Activated T-cell treated with anti-CD3 and anti-CD28 coated beads, Interleukin-2, amount 50 U/mL, for 24 hours (primary cell): ENCODE measurements around the gene ACTL9.

Source experiments
- DNase-seq: peaks from one replicate; pipeline ENCODE4 v3.0.0-alpha.2; 2020
- H3K27ac Mint-ChIP-seq: 2 replicates; pipeline ENCODE4 v1.8.0; 2020; ENCODE audit warnings: mild to moderate bottlenecking, mixed read lengths
- H3K27me3 Mint-ChIP-seq: 2 replicates; pipeline ENCODE4 v1.8.0; 2020; ENCODE audit warnings: mixed read lengths
- H3K36me3 Mint-ChIP-seq: 2 replicates; pipeline ENCODE4 v1.8.0; 2020; ENCODE audit warnings: low read depth, mixed read lengths
- H3K4me1 Mint-ChIP-seq: 2 replicates; pipeline ENCODE4 v1.8.0; 2020; ENCODE audit warnings: low read depth, mixed read lengths
- H3K4me3 Mint-ChIP-seq: 2 replicates; pipeline ENCODE4 v1.8.0; 2020; ENCODE audit warnings: mild to moderate bottlenecking, moderate library complexity, mixed read lengths
- H3K9me3 Mint-ChIP-seq: 2 replicates; pipeline ENCODE4 v1.8.0; 2020; ENCODE audit warnings: mixed read lengths

Gene ACTL9

GRCh38 chr19:8675066-8675465 is 23.5 kb downstream of the ACTL9 start:
- no peak overlapping the region for H3K4me3 Mint-ChIP-seq
- no peaks in the 10 kb centered on the region for H3K36me3 Mint-ChIP-seq
- no peaks in the 10 kb centered on the region for H3K27me3 Mint-ChIP-seq
- peaks cover 3% of the 10 kb centered on the region for H3K9me3 Mint-ChIP-seq
- no peak for DNase-seq
- no peak overlapping the region for H3K27ac Mint-ChIP-seq
- H3K4me1 Mint-ChIP-seq = peaks cover 23% of the 10 kb centered on the region

- H3K4me1 Mint-ChIP-seq = peaks cover 26% of the 10 kb centered on the region
- no peak overlapping the region for H3K4me3 Mint-ChIP-seq
- DNase-seq = no peak
- H3K27me3 Mint-ChIP-seq = no peaks in the 10 kb centered on the region
- no peak overlapping the region for H3K27ac Mint-ChIP-seq
- H3K9me3 Mint-ChIP-seq = peaks cover 6% of the 10 kb centered on the region
- H3K36me3 Mint-ChIP-seq = no peaks in the 10 kb centered on the region
Observed at GRCh38 chr19:8673276-8673891, 25.2 kb downstream of the ACTL9 start.

GRCh38 chr19:8666814-8667405 is 31.7 kb downstream of the ACTL9 start:
- Mint-ChIP-seq H3K4me3 (no peak overlapping the region), H3K27me3 (no peaks in the 10 kb centered on the region), H3K4me1 (peaks cover 56% of the 10 kb centered on the region), H3K27ac (no peak overlapping the region), H3K36me3 (no peaks in the 10 kb centered on the region), H3K9me3 (peaks cover 5% of the 10 kb centered on the region)
- DNase-seq = no peak

GRCh38 chr19:8665468-8666213 is 33.0 kb downstream of the ACTL9 start:
- Mint-ChIP-seq H3K4me1 (peaks cover 47% of the 10 kb centered on the region), H3K9me3 (peaks cover 5% of the 10 kb centered on the region), H3K36me3 (no peaks in the 10 kb centered on the region), H3K4me3 (no peak overlapping the region), H3K27me3 (no peaks in the 10 kb centered on the region), H3K27ac (peak overlapping the region; percentile 73)
- DNase-seq = no peak

- Mint-ChIP-seq H3K36me3 (no peaks in the 10 kb centered on the region), H3K4me1 (peaks cover 47% of the 10 kb centered on the region), H3K27ac (no peak overlapping the region), H3K4me3 (no peak overlapping the region), H3K27me3 (no peaks in the 10 kb centered on the region), H3K9me3 (peaks cover 5% of the 10 kb centered on the region)
- no peak for DNase-seq
Observed at GRCh38 chr19:8664671-8665057, 33.9 kb downstream of the ACTL9 start.

GRCh38 chr19:8663920-8664670 is 34.5 kb downstream of the ACTL9 start:
- H3K9me3 Mint-ChIP-seq = peaks cover 5% of the 10 kb centered on the region
- H3K4me3 Mint-ChIP-seq = no peak overlapping the region
- H3K36me3 Mint-ChIP-seq = no peaks in the 10 kb centered on the region
- H3K4me1 Mint-ChIP-seq = peaks cover 47% of the 10 kb centered on the region
- peak; percentile 65 for DNase-seq
- peak overlapping the region; percentile 63 for H3K27ac Mint-ChIP-seq
- no peaks in the 10 kb centered on the region for H3K27me3 Mint-ChIP-seq

GRCh38 chr19:8662263-8662662 is 36.3 kb downstream of the ACTL9 start:
- Mint-ChIP-seq H3K4me3 (no peak overlapping the region), H3K27me3 (no peaks in the 10 kb centered on the region), H3K4me1 (peaks cover 40% of the 10 kb centered on the region), H3K36me3 (no peaks in the 10 kb centered on the region), H3K27ac (no peak overlapping the region), H3K9me3 (no peaks in the 10 kb centered on the region)
- DNase-seq = no peak

- no peak overlapping the region for H3K27ac Mint-ChIP-seq
- no peak overlapping the region for H3K4me3 Mint-ChIP-seq
- no peak for DNase-seq
- H3K9me3 Mint-ChIP-seq = no peaks in the 10 kb centered on the region
- H3K36me3 Mint-ChIP-seq = no peaks in the 10 kb centered on the region
- peaks cover 30% of the 10 kb centered on the region for H3K4me1 Mint-ChIP-seq
- H3K27me3 Mint-ChIP-seq = no peaks in the 10 kb centered on the region
Observed at GRCh38 chr19:8659905-8660304, 38.7 kb downstream of the ACTL9 start.

GRCh38 chr19:8657869-8658268 is 40.7 kb downstream of the ACTL9 start:
- no peak for DNase-seq
- Mint-ChIP-seq H3K9me3 (no peaks in the 10 kb centered on the region), H3K27ac (no peak overlapping the region), H3K36me3 (no peaks in the 10 kb centered on the region), H3K27me3 (no peaks in the 10 kb centered on the region), H3K4me3 (no peak overlapping the region), H3K4me1 (peaks cover 17% of the 10 kb centered on the region)

- no peak overlapping the region for H3K27ac Mint-ChIP-seq
- peak; percentile 55 for DNase-seq
Observed at GRCh38 chr19:8655340-8655709, 43.3 kb downstream of the ACTL9 start.

GRCh38 chr19:8654591-8655339 is 43.8 kb downstream of the ACTL9 start:
- peak overlapping the region; percentile 20 for H3K4me3 Mint-ChIP-seq
- H3K9me3 Mint-ChIP-seq = no peaks in the 10 kb centered on the region
- peak overlapping the region; percentile 68 for H3K27ac Mint-ChIP-seq
- no peaks in the 10 kb centered on the region for H3K27me3 Mint-ChIP-seq
- H3K4me1 Mint-ChIP-seq = peaks cover 17% of the 10 kb centered on the region
- H3K36me3 Mint-ChIP-seq = no peaks in the 10 kb centered on the region
- DNase-seq = peak; percentile 82

More at GRCh38 chr19:8655340-8655709, 43.3 kb downstream of the ACTL9 start:
- Mint-ChIP-seq H3K9me3 (no peaks in the 10 kb centered on the region), H3K4me3 (no peak overlapping the region), H3K27me3 (no peaks in the 10 kb centered on the region), H3K36me3 (no peaks in the 10 kb centered on the region), H3K4me1 (peaks cover 15% of the 10 kb centered on the region)

- H3K4me3 Mint-ChIP-seq = no peak overlapping the region
- no peak overlapping the region for H3K27ac Mint-ChIP-seq
- peaks cover 8% of the 10 kb centered on the region for H3K27me3 Mint-ChIP-seq
- peaks cover 4% of the 10 kb centered on the region for H3K4me1 Mint-ChIP-seq
- no peak for DNase-seq
- no peaks in the 10 kb centered on the region for H3K9me3 Mint-ChIP-seq
- no peaks in the 10 kb centered on the region for H3K36me3 Mint-ChIP-seq
Observed at GRCh38 chr19:8648240-8648639, 50.4 kb downstream of the ACTL9 start.
